IPS-NIHi7 (cell line): ENCODE measurements around the gene EFCAB8.
A peak's percentile ranks its signal among the peaks of the same experiment; 100 is the strongest.

Source experiments
- DNase-seq: peaks from one replicate; pipeline ENCODE4 v3.0.0; 2012; ENCODE audit warnings: mixed read lengths; ENCODE audit errors: extremely low spot score

The EFCAB8 gene

DNA sequence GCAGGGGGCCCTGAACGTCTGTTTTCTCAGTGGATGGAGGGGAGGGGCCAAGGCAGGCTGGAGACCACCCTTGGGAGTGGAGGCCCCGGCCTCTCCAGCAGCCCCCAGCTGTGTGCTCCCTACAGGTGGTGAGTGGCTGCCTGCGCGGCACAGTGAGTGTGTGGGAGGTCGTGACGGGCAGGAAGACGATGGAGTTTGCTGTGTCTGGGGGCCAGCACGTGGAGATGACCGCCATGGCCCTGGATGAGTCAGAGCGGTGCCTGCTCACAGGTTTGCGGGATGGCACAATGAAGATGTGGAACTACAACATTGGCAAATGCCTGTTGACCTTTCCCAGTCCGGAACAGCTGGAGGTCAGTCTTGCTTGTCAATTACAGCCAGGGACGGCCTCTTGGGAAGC is 52.6 kb downstream of the EFCAB8 start:
- peak; percentile 6 for DNase-seq

- DNase-seq: no peak
These were observed 54.0 kb downstream of the EFCAB8 start for GRCh38 chr20:32912688-32913087.

GRCh38 chr20:32914031-32914430 is 55.3 kb downstream of the EFCAB8 start:
- no peak for DNase-seq

- peak; percentile 7 for DNase-seq
These were observed 58.6 kb downstream of the EFCAB8 start for GRCh38 chr20:32917191-32917950.

GRCh38 chr20:32918296-32918695 is 59.6 kb downstream of the EFCAB8 start:
- DNase-seq: peak; percentile 28

- peak; percentile 5 for DNase-seq
These were observed 60.0 kb downstream of the EFCAB8 start for GRCh38 chr20:32918751-32919150.

GRCh38 chr20:32920066-32920465 is 61.3 kb downstream of the EFCAB8 start:
- peak; percentile 3 for DNase-seq

DNA sequence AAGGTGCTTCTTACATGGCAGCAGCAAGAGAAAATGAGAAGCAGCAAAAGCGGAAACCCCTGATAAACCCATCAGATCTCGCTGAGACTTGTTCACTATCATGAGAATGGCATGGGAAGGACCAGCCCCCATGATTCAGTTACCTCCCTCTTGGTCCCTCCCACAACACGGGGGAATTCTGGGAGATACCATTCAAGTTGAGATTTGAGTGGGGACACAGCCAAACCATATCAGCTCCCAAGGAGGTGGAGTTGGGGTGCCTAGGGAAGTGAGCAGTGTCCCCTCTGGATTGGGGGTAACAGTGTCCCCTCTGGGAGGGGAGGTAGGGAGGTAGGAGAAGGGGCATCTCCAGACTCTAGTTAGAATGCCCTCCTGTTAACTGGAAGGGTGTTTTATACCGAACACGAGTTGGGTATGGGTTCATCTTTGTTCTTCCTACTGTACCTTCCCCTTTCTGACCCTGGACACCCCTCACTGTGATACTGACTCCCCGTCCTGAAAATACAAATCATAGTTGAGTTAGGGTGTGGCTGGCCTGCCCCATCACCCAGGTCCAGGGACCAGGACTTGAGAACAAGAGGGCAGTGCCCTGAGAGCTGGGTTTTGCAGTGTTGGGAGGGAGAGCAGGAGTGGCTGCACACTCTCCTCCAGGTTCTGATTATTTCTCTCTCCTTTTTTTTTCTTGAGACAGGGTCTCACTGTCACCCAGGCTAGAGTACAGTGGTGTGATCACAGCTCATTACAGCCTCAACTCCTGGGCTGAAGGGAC is 62.0 kb downstream of the EFCAB8 start:
- DNase-seq: peak; percentile 4

DNA sequence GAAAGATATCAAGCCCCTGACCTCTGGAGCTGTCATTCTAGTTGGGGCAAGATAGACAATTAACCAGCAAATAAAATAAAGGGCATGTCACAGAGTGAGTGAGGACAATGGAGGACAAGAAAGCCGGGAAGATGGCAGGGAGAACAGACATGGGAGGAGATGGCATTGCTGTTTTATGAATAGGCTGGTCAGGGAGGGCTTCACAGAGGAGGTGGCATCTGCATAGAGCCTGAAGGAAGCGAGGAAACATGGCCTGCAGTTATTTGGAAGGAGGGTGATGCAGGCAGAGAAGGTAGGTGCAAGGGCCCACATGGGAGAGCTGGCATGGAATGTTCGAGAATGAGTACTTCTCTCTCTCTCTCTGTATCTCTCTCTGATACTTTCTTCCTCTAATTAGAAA is 63.7 kb downstream of the EFCAB8 start:
- no peak for DNase-seq

- no peak for DNase-seq
These were observed 66.1 kb downstream of the EFCAB8 start for GRCh38 chr20:32924781-32925180.

- DNase-seq: no peak
These were observed 66.9 kb downstream of the EFCAB8 start for GRCh38 chr20:32925481-32926196.

GRCh38 chr20:32929162-32929561 is 70.4 kb downstream of the EFCAB8 start:
- DNase-seq: no peak

GRCh38 chr20:32930181-32930580 is 71.5 kb downstream of the EFCAB8 start:
- no peak for DNase-seq

- no peak for DNase-seq
These were observed 72.0 kb downstream of the EFCAB8 start for GRCh38 chr20:32930701-32931100.

- DNase-seq: no peak
These were observed 75.9 kb downstream of the EFCAB8 start for GRCh38 chr20:32934580-32934979.

DNA sequence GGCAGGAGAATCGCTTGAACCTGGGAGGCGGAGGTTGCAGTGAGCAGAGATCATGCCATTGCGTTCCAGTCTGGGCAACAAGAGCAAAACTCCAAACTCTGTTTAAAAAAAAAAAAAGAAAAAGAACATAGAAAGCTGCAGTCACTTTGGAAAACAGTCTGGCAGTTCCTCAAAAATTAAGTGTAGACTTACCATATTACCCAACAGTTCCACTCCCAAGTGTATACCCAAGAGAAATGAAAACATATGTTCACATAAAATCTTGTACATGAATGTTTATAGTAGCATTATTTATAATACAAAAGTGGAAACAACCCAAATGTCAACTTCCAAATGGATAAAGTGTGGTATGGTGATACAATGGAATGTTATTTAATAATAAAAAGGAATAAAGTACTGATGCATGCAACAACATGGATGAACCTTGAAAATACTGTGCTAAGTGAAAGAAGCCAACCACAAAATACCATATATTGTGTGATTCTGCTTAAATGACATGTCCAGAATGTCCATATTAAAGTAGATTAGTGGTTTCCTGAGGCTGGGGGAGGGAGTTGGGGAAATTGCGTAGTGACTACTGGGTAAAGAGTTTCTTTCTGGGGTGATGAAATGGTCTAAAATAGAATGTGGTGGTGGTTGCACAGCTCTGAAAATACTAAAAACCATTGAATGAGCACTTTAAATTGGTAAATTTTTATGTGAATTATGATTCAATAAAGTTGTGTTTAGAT is 82.6 kb downstream of the EFCAB8 start:
- DNase-seq: no peak

DNA sequence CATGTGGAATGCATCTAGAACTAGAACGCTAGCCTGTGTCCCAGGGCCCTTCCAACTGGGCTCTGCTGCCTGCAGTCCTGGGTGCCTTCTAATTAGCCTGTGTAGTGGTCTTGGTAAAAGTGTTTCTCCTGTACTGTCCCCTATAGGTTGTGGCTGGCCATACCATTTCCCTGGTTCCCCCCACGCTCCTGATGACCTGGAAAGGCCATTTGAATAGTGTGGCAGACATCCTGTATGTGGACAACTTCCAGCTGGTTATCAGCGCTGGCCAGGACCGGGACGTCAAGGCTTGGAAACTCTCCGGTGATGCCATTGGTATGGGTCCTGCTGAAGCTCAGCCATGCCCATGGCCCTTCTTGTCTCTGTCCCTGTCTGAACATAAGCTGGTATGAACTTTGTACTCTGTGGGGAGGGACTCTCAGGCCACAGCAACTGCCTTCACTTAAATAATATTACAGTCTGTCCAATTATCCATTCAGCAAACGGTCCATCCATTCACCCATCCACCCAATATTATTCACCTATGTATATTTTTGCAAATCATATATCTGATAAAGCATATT is 84.8 kb downstream of the EFCAB8 start:
- DNase-seq: no peak

DNA sequence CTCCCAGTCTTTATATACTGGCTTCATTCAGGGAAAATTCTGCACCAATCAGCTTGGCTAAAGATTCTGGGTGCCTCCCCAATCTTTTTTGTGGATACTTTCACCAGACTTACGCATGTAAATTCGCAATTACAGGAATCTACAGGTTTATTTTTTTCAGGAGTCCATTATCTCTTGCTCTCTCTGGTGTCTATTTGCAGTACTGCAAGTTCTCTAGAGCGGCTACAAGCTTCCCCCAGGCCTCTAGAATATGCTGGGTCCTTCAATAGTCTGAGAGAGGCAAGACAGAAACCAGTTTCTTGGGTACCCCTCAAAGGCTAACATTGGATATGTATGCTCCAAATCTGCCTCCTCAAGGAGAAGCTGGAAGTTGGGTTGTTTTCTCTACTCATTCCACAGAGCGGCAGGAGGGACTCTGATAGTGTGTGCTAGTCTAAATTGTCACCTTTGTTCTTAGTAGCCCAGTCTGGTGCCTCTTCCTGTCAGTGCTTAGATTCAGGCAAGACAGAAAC is 87.0 kb downstream of the EFCAB8 start:
- DNase-seq: peak; percentile 71

DNA sequence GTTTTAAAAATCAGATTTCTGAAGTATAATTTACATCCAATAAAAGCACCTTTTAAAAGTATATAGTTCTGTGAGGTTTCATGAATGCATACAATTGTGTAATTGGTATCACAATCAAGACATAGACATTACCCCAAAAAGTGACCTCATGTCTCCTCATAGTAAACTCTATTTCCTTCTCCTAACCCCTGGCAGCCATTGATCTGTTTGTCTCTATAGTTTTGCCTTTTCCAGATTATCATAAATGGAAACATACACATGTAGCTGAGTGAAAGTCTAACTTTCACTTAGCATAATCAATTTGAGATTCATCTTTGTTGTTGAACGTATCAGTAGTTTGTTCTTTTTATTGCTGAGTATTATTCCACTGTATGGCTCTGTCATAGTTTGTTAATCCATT is 87.9 kb downstream of the EFCAB8 start:
- no peak for DNase-seq

- DNase-seq: peak; percentile 12
These were observed 91.8 kb downstream of the EFCAB8 start for GRCh38 chr20:32950539-32950938.

- no peak for DNase-seq
These were observed 98.7 kb downstream of the EFCAB8 start for GRCh38 chr20:32957459-32957858.
